AG04450 (cell line): ENCODE data around the gene FBXO10. TPM values are rescaled to one million over a fixed set of nuclear protein-coding genes. Genes with fewer than 3 reads are reported as not detected.

Experiments
- CTCF ChIA-PET: fragments of 300-600, 350-600 bp; formaldehyde crosslinking; extraction: SDS; loops from one replicate; lab custom pipeline; 2022; ENCODE audit warnings: antibody characterized with exemption, inconsistent platforms; lab: Charles Lee
- POLR2A ChIA-PET: fragments of 350-600 bp; formaldehyde crosslinking; extraction: SDS; loops from one replicate; lab custom pipeline; 2021; ENCODE audit warnings: antibody characterized with exemption, inconsistent platforms; lab: Yijun Ruan, JAX
- DNase-seq: peaks from one replicate; pipeline ENCODE4 v3.0.0-alpha.2; 2011; ENCODE audit warnings: low read depth, low spot score
- H3K27ac ChIP-seq: one replicate; pipeline ENCODE4 v1.5.1; 2012; ENCODE audit warnings: low read depth, low read length, control low read depth
- H3K27me3 ChIP-seq: one replicate; pipeline ENCODE4 v1.6.0; 2012; ENCODE audit warnings: low read length; ENCODE audit not compliant: control insufficient read depth, insufficient read depth
- H3K4me3 ChIP-seq: 2 replicates; pipeline ENCODE4 v1.5.1; 2011; ENCODE audit warnings: mild to moderate bottlenecking, low read depth, low read length, control low read depth
- H3K9me3 ChIP-seq: 2 replicates; pipeline ENCODE4 v1.5.1; 2012; ENCODE audit warnings: low read length; ENCODE audit not compliant: control insufficient read depth, insufficient read depth
- CTCF ChIP-seq: IDR thresholded peaks from 2 replicates; pipeline ENCODE4 v1.5.1; 2011; ENCODE audit warnings: low read depth, low read length, control low read depth, inconsistent platforms
- polyA plus RNA-seq: library from polyadenylated mRNA; depleted of rRNA; stranded (reverse); fragments of >200 nt; gene quantifications from 2 replicates; pipeline ENCODE4 v1.2.3, GENCODE V29; 2011

The FBXO10 gene
- polyA plus RNA-seq, 1 experiment: 9.7 TPM

GRCh38 chr9:37549527-37549926 is 26.7 kb downstream of the FBXO10 start:
- Histone ChIP-seq H3K9me3 (no peaks in the 10 kb centered on the region), H3K4me3 (no peak overlapping the region), H3K27me3 (no peaks in the 10 kb centered on the region), H3K27ac (no peak overlapping the region)
- no peak for DNase-seq
- CTCF ChIA-PET: no interaction called here
- POLR2A ChIA-PET: no interaction called here
- TF ChIP-seq CTCF: no peak

- Histone ChIP-seq H3K9me3 (no peaks in the 10 kb centered on the region), H3K27me3 (no peaks in the 10 kb centered on the region), H3K27ac (no peak overlapping the region), H3K4me3 (no peak overlapping the region)
- no peak for DNase-seq
- CTCF ChIA-PET: no interaction called here
- POLR2A ChIA-PET: no interaction called here
- TF ChIP-seq CTCF: no peak
Observed at GRCh38 chr9:37547328-37547878, 28.8 kb downstream of the FBXO10 start.

GRCh38 chr9:37543468-37543867 is 32.7 kb downstream of the FBXO10 start:
- H3K27ac ChIP-seq: no peak overlapping the region
- H3K27me3 ChIP-seq: no peaks in the 10 kb centered on the region
- CTCF ChIA-PET: no interaction called here
- H3K4me3 ChIP-seq: no peak overlapping the region
- DNase-seq: no peak
- no peaks in the 10 kb centered on the region for H3K9me3 ChIP-seq
- no peak for TF ChIP-seq CTCF
- POLR2A ChIA-PET: no interaction called here

- CTCF ChIA-PET: no interaction called here
- H3K27me3 ChIP-seq: no peaks in the 10 kb centered on the region
- no peak overlapping the region for H3K4me3 ChIP-seq
- TF ChIP-seq CTCF: no peak
- POLR2A ChIA-PET: no interaction called here
- H3K9me3 ChIP-seq: no peaks in the 10 kb centered on the region
- H3K27ac ChIP-seq: no peak overlapping the region
- no peak for DNase-seq
Observed at GRCh38 chr9:37542895-37543294, 33.3 kb downstream of the FBXO10 start.

GRCh38 chr9:37542488-37542887 is 33.7 kb downstream of the FBXO10 start:
- POLR2A ChIA-PET: no interaction called here

More at GRCh38 chr9:37542488-37542887, 33.7 kb downstream of the FBXO10 start:
- Histone ChIP-seq H3K9me3 (no peaks in the 10 kb centered on the region), H3K27me3 (no peaks in the 10 kb centered on the region), H3K27ac (no peak overlapping the region), H3K4me3 (no peak overlapping the region)
- no peak for DNase-seq
- no peak for TF ChIP-seq CTCF
- CTCF ChIA-PET: no interaction called here
